DLD1 (cell line): Measurements from ENCODE around the gene PCDHB13.

Source experiments
- in situ Hi-C: cut with HindIII; loops from 2 replicates; pipeline ENCODE4 v1.10.0; 2017; ENCODE audit warnings: low sequenced_read_pairs

Gene PCDHB13

GRCh38 chr5:141260458-141261237, 46.9 kb downstream of the PCDHB13 start:
- in situ Hi-C loops: loop anchor here (5.0 kb wide), 1 partner anchor 42 kb away; the partner anchor contains the start of gene SLC25A2

- in situ Hi-C loops: loop anchor here (5.0 kb wide), 1 partner anchor 41 kb away; the partner anchor contains the start of gene SLC25A2
Measured at GRCh38 chr5:141261238-141261546, 47.5 kb downstream of the PCDHB13 start.
